Measurements from ENCODE around the gene EFNA4.

DNA sequence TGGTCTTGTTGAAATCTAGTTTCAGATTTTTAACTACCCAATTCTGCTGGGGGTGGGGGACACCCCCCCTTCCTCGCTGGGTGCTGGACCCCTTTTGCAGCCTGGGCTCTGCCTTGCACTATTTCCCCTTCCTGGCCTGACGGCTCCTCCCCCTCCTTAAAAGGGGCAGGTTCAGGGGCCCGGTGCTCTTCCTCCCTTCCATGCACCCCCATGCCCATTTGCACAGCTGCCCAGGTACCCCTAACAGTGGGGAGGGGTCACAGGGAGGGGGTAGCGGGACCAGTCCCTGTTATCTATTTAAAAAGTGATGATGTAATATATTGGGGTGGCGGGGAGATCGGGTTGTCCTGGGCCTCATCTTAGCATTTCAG, 45.6 kb upstream of the EFNA4 start:
- TF ChIP-seq, protein P1, sequence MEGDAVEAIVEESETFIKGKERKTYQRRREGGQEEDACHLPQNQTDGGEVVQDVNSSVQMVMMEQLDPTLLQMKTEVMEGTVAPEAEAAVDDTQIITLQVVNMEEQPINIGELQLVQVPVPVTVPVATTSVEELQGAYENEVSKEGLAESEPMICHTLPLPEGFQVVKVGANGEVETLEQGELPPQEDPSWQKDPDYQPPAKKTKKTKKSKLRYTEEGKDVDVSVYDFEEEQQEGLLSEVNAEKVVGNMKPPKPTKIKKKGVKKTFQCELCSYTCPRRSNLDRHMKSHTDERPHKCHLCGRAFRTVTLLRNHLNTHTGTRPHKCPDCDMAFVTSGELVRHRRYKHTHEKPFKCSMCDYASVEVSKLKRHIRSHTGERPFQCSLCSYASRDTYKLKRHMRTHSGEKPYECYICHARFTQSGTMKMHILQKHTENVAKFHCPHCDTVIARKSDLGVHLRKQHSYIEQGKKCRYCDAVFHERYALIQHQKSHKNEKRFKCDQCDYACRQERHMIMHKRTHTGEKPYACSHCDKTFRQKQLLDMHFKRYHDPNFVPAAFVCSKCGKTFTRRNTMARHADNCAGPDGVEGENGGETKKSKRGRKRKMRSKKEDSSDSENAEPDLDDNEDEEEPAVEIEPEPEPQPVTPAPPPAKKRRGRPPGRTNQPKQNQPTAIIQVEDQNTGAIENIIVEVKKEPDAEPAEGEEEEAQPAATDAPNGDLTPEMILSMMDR (optimal IDR thresholded peaks at IDR 0.05 in 1 of 3, IDR thresholded peaks at IDR 0.05 in 1 of 3, conservative IDR thresholded peaks at IDR 0.05 in 1 of 3; ENCODE audit: extremely low read depth in 1 of 3, insufficient read depth in 2 of 3, low read length in 3 of 3), result no peak
- no peak for TF ChIP-seq EZH2 (IDR thresholded peaks at IDR 0.05; ENCODE audit: low read length)

Measured in keratinocyte (primary cell).